Caco-2 (cell line): ENCODE results near the gene CHAC1. TPM values are rescaled to one million over a fixed set of nuclear protein-coding genes. Genes with fewer than 3 reads are reported as not detected.
A peak's percentile ranks its signal among the peaks of the same experiment; 100 is the strongest.

ENCODE experiments used
- BruUV-seq: library from RNA; stranded (reverse); fragments of 400-500 nt; replicated peaks from 2 replicates; lab custom pipeline; 2021; lab: Mats Ljungman, UMichigan
- CTCF ChIA-PET: fragments of 300-600 bp; sonication (Branson Sonifier 250); formaldehyde crosslinking; loops from one replicate; lab custom pipeline; 2022; ENCODE audit warnings: antibody characterized with exemption; lab: Charles Lee
- POLR2A ChIA-PET: fragments of 300-600 bp; sonication (Branson Sonifier 250); formaldehyde crosslinking; loops from one replicate; lab custom pipeline; 2022; ENCODE audit warnings: antibody characterized with exemption; lab: Charles Lee
- DNase-seq, 2 experiments: peaks; one replicate each; pipeline versions ENCODE4 v3.0.0 to v3.0.0-alpha.2; 2020 to 2022
- H3K27me3 ChIP-seq: replicated peaks from 2 replicates; pipeline ENCODE4 v1.6.0; 2011; ENCODE audit warnings: low read length; ENCODE audit not compliant: control insufficient read depth, insufficient read depth
- H3K36me3 ChIP-seq: 2 replicates; pipeline ENCODE4 v1.5.1; 2011; ENCODE audit warnings: low read length; ENCODE audit not compliant: control insufficient read depth, insufficient read depth
- H3K4me1 ChIP-seq: fragments of 250-450 bp; sonication (Bioruptor Pico); 2 replicates; pipeline ENCODE4 v1.5.1; 2020; ENCODE audit warnings: mild to moderate bottlenecking
- H3K4me3 ChIP-seq: 2 replicates; pipeline ENCODE4 v1.5.1; 2011; ENCODE audit warnings: low read depth, mild to moderate bottlenecking, control low read depth, low read length
- H3K9me3 ChIP-seq: fragments of 250-450 bp; sonication (Bioruptor Pico); 2 replicates; pipeline ENCODE4 v1.5.1; 2020; ENCODE audit warnings: mild to moderate bottlenecking, moderate library complexity
- H3K27ac Mint-ChIP-seq: one replicate; pipeline ENCODE4 v1.8.0; 2022; ENCODE audit warnings: mixed read lengths; ENCODE audit not compliant: unreplicated experiment
- H3K27me3 Mint-ChIP-seq: one replicate; pipeline ENCODE4 v1.8.0; 2022; ENCODE audit warnings: mixed read lengths; ENCODE audit not compliant: insufficient read depth, unreplicated experiment
- H3K36me3 Mint-ChIP-seq: one replicate; pipeline ENCODE4 v1.8.0; 2022; ENCODE audit warnings: mild to moderate bottlenecking, mixed read lengths; ENCODE audit not compliant: insufficient read depth, unreplicated experiment
- H3K4me1 Mint-ChIP-seq: one replicate; pipeline ENCODE4 v1.8.0; 2022; ENCODE audit warnings: low read depth, mixed read lengths; ENCODE audit not compliant: unreplicated experiment
- H3K4me3 Mint-ChIP-seq: one replicate; pipeline ENCODE4 v1.8.0; 2022; ENCODE audit warnings: mild to moderate bottlenecking, moderate library complexity, mixed read lengths; ENCODE audit not compliant: unreplicated experiment
- H3K9me3 Mint-ChIP-seq: one replicate; pipeline ENCODE4 v1.8.0; 2022; ENCODE audit warnings: mixed read lengths; ENCODE audit not compliant: unreplicated experiment
- intact Hi-C: fragments of 100-400 bp; cut with micrococcal nuclease; formaldehyde crosslinking; loops from one replicate; pipeline ENCODE4 v1.10.0; 2022; ENCODE audit not compliant: unreplicated experiment
- total RNA-seq: library from RNA; stranded (reverse); gene quantifications from 2 replicates; pipeline ENCODE4 v1.2.3, GENCODE V29; 2022
- TF ChIP-seq, protein P1 (sequence below), 2 experiments: fragments of 200-600 bp in 1 of 2; IDR thresholded peaks; 1 replicate in 1 of 2; 2 replicates in 1 of 2; pipeline versions ENCODE4 v1.5.1 to v1.8.0; 2011 to 2022; ENCODE audit warnings: antibody characterized with exemption in 1 of 2, control low read depth in 1 of 2, inconsistent platforms in 1 of 2, low read depth in 1 of 2, low read length in 1 of 2, mild to moderate bottlenecking in 1 of 2, moderate library complexity in 1 of 2; ENCODE audit not compliant: insufficient read depth in 1 of 2, severe bottlenecking in 1 of 2, unreplicated experiment in 1 of 2

CHAC1 gene
- total RNA-seq, 1 experiment from 2014 or later, result 55.8 TPM

DNA sequence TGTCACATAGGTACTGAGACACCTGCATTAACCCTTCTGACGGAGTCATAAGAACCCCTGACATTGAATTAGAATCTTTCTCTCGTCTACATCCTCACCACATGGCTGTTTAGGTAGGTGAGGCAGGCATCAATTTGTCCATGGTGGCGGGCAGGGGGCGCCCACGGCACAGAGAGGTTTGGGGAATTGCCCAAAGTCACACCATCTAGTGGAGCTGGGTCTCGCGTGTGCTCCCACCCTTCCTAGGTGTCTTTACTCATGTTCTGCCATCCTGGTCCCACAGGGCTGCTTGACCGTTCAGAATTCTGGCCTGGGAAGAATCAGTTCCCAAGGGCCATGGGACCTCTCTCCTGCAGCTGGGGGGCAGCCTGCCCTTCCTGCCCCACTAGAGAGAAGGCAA lies 38.8 kb upstream of the CHAC1 start:
- TF ChIP-seq, protein P1, sequence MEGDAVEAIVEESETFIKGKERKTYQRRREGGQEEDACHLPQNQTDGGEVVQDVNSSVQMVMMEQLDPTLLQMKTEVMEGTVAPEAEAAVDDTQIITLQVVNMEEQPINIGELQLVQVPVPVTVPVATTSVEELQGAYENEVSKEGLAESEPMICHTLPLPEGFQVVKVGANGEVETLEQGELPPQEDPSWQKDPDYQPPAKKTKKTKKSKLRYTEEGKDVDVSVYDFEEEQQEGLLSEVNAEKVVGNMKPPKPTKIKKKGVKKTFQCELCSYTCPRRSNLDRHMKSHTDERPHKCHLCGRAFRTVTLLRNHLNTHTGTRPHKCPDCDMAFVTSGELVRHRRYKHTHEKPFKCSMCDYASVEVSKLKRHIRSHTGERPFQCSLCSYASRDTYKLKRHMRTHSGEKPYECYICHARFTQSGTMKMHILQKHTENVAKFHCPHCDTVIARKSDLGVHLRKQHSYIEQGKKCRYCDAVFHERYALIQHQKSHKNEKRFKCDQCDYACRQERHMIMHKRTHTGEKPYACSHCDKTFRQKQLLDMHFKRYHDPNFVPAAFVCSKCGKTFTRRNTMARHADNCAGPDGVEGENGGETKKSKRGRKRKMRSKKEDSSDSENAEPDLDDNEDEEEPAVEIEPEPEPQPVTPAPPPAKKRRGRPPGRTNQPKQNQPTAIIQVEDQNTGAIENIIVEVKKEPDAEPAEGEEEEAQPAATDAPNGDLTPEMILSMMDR (IDR thresholded peaks at IDR 0.05; ENCODE audit: insufficient read depth in 1 of 2, low read depth in 1 of 2, low read length in 1 of 2, severe bottlenecking in 1 of 2, unreplicated experiment in 1 of 2), result no peak
- intact Hi-C loops, result no loop called here
- Mint-ChIP-seq H3K4me1 (peaks cover 5% of the 10 kb centered on the region), H3K4me3 (no peak overlapping the region), H3K27ac (no peak overlapping the region), H3K36me3 (peaks cover 10% of the 10 kb centered on the region), H3K27me3 (no peaks in the 10 kb centered on the region), H3K9me3 (no peaks in the 10 kb centered on the region)
- CTCF ChIA-PET, result interaction anchor here (2.2 kb wide), 2 partner anchors 11 to 14 kb away, joined by 7 to 11 read pairs; partner anchors contain the start of gene DLL4
- BruUV-seq, result no TSS peak
- Histone ChIP-seq H3K36me3 (no peaks in the 10 kb centered on the region), H3K9me3 (no peaks in the 10 kb centered on the region), H3K4me1 (no peaks in the 10 kb centered on the region), H3K4me3 (no peak overlapping the region), H3K27me3 (no peaks in the 10 kb centered on the region)
- no peak for DNase-seq
- POLR2A ChIA-PET, result no interaction called here

DNA sequence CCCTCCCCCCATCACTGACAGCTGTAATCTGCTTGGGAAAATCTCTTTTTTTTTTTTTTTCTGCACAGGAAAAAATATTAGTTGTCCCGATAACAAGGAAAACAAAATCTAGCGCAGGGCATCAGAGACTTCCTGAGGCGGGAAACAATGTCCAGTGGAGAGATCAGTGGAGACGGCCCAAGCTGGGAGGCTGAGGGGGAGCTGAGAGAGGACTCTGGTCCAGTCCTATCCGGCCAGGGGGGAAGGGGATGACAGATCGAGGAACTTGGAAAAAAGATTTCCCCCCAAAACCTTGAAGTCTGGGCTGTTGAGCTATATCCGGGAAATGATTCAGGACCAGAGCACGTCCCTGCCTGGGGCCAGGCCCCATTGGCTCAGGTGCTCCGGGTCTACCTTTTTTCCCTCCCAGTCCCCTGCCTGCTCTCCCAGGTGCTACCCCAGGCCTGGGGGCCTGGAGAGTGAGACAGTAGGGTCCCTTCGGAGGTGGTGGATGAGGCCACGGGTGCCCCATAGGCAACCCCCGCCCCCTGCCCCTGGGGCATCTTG lies 38.1 kb upstream of the CHAC1 start:
- TF ChIP-seq, protein P1 (IDR thresholded peaks at IDR 0.05; ENCODE audit: insufficient read depth in 1 of 2, low read depth in 1 of 2, low read length in 1 of 2, severe bottlenecking in 1 of 2, unreplicated experiment in 1 of 2), result no peak
- Mint-ChIP-seq H3K36me3 (peaks cover 7% of the 10 kb centered on the region), H3K27ac (no peak overlapping the region), H3K4me1 (peaks cover under 1% of the 10 kb centered on the region), H3K27me3 (no peaks in the 10 kb centered on the region), H3K4me3 (no peak overlapping the region), H3K9me3 (no peaks in the 10 kb centered on the region)
- H3K4me1 ChIP-seq, result no peaks in the 10 kb centered on the region
- no peak for DNase-seq
- BruUV-seq, result no TSS peak
- intact Hi-C loops, result no loop called here
- ChIA-PET CTCF (interaction anchor here (0.5 to 2.2 kb wide), 4 partner anchors 12 to 82 kb away, joined by 3 to 11 read pairs (median 5); partner anchors contain the start of genes DLL4 and VPS18), POLR2A (no interaction called here)
- no peak overlapping the region for H3K4me3 ChIP-seq
- no peaks in the 10 kb centered on the region for H3K27me3 ChIP-seq
- no peaks in the 10 kb centered on the region for H3K9me3 ChIP-seq
- no peaks in the 10 kb centered on the region for H3K36me3 ChIP-seq

DNA sequence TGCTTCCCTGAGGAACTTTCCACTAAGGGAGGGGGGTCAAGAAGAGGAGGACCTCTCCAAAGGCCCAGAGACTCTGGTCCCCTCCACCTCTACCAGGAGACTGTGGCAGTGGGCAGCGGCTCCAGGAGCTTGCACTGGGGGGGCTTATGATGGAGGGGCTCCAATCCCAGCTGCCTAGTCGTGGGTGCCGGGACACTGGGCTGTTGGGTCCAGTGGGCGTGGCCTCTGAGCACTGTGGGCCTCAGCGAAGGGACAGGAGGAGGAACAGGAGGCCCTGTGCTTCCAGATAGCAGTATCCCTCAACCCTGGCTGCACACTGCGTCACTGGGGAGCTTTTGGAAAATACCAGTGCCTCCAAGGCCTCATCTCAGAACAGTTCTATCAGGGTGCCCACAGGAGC lies 37.6 kb upstream of the CHAC1 start:
- BruUV-seq, result no TSS peak
- DNase-seq, result peak in 1 of 2 experiments; percentile 30
- H3K27me3 ChIP-seq, result no peaks in the 10 kb centered on the region
- peaks cover 2% of the 10 kb centered on the region for H3K36me3 Mint-ChIP-seq
- H3K27ac Mint-ChIP-seq, result no peak overlapping the region
- CTCF ChIA-PET, result interaction anchor here (0.6 to 2.2 kb wide), 3 partner anchors 12 to 22 kb away, joined by 3 to 11 read pairs (median 7); partner anchors contain the start of genes DLL4 and VPS18
- no peaks in the 10 kb centered on the region for H3K36me3 ChIP-seq
- TF ChIP-seq, protein P1 (IDR thresholded peaks at IDR 0.05; ENCODE audit: insufficient read depth in 1 of 2, low read depth in 1 of 2, low read length in 1 of 2, severe bottlenecking in 1 of 2, unreplicated experiment in 1 of 2), result no peak
- no peaks in the 10 kb centered on the region for H3K9me3 Mint-ChIP-seq
- intact Hi-C loops, result no loop called here
- POLR2A ChIA-PET, result no interaction called here
- no peaks in the 10 kb centered on the region for H3K4me1 Mint-ChIP-seq
- H3K4me3 ChIP-seq, result no peak overlapping the region
- no peaks in the 10 kb centered on the region for H3K4me1 ChIP-seq
- H3K27me3 Mint-ChIP-seq, result no peaks in the 10 kb centered on the region
- no peaks in the 10 kb centered on the region for H3K9me3 ChIP-seq
- no peak overlapping the region for H3K4me3 Mint-ChIP-seq
